ENCODE results near the gene HLA-E.
"Not testable (repeated sequence)": the region's sequence is repeated elsewhere in the genome, so short reads cannot be mapped to it uniquely, and the experiment has no call there.

Gene HLA-E

DNA sequence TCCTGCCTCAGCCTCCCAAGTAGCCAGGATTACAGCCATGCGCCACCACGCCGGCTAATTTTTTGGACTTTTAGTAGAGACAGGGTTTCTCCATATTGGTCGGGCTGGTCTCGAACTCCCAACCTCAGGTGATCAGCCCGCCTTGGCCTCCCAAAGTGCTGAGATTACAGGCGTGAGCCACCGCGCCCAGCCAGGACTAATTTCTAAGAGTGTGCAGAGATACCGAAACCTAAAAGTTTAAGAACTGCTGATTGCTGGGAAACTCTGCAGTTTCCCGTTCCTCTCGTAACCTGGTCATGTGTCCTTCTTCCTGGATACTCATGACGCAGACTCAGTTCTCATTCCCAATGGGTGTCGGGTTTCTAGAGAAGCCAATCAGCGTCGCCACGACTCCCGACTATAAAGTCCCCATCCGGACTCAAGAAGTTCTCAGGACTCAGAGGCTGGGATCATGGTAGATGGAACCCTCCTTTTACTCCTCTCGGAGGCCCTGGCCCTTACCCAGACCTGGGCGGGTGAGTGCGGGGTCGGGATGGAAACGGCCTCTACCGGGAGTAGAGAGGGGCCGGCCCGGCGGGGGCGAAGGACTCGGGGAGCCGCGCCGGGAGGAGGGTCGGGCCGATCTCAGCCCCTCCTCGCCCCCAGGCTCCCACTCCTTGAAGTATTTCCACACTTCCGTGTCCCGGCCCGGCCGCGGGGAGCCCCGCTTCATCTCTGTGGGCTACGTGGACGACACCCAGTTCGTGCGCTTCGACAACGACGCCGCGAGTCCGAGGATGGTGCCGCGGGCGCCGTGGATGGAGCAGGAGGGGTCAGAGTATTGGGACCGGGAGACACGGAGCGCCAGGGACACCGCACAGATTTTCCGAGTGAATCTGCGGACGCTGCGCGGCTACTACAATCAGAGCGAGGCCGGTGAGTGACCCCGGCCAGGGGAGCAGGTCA, at the start of gene HLA-E:
Gene HLA-E (plus strand): TSS at position 429 of the 945 bp plus-strand sequence. CDS start 23 bp downstream, at position 452.
- peak; percentile 75 to 85 for DNase-seq (ENCODE audit: low read depth in 2 of 2, low spot score in 1 of 2)

DNA sequence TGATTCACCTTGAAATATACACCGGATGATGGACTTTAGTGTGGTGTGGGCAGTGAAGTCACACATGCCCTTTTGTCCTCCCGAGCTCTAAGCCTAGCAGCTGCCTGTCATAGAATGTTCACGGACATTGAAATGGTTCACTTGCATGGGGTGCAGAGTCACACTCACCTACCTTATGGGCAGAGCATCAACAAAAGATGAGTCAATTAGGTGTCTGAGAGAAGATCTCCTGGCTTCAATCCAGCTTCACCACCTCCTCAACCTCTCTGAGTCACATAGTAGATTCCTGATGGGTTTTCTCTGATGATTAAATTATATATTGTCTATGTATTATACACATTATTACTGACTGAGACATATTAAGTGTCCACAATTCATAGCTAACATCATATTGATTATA, 48.1 kb upstream of the HLA-E start:
- DNase-seq (ENCODE audit: low read depth in 2 of 2, low spot score in 1 of 2) = no peak

DNA sequence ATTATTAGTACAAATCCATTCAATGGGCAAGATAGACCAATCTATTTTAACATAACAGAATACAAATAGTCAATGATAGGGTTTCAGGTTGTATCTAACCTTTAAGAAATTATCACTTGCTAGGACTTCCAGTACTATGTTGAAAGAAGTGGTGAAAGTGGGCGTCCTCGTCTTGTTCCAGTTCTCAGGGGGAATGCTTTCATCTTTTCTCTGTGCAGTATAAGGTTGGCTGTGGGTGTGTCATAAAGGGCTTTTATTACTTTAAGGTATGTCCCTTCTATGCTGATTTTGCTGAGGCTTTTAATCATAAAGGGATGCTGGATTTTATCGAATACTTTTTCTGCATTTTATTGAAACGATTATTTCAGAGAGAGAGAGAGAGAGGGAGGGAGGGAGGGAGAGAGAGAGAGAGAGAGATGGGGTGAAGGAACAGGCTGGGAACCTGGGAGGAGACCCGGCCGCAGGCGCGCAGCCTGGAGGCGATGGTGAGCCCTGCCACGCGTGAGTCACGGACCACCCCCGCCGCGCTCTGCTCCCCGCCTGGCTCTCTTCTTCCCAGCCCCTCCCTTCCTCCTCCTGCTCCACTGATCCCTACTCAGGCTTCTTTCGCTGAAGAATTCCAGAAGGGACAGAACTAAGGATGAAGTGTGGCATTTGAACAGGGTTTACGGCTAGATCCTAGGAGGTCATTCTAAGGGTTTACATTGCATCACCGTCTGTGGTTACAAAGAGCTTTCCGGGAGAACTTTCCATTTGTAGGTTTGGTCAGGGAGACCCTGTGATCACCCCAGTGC, 45.5 kb upstream of the HLA-E start:
- DNase-seq (ENCODE audit: low read depth in 2 of 2, low spot score in 1 of 2) = no peak

DNA sequence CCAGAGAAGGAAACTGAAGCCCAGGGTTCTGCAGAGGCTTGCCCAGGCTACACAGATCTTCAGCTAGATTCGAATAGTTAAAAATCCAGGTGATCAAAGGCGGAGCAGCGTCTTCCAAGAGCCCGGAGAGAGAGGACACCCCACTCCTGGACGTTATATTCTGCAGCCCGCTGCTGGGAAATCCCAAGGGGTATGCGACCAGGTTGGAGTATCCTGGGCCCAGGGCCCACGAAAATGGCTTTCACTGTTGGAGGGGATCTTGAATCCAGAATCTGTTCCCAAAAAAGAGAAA, 44.9 kb upstream of the HLA-E start:
- no peak for DNase-seq (ENCODE audit: low read depth in 2 of 2, low spot score in 1 of 2)

DNA sequence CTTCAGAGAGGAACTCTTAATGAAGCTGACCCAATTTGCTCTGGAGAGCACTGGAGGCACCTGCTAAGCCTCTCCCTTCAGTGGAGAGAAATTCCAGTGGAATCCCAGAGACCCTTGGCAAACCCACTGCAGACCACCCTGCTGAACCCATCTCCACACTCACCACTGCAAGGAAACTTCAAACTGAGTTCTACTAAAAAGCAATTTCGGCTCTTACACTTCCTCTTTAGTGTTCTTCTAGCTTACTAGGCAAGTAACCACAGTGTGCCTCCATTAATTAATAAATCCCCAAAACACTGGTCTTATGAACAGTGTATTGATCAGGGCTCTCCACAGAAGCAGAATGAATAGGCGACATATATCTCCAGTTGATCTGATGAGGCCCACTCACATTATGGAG, 43.0 kb upstream of the HLA-E start:
- DNase-seq (ENCODE audit: low read depth in 2 of 2, low spot score in 1 of 2) = no peak

DNA sequence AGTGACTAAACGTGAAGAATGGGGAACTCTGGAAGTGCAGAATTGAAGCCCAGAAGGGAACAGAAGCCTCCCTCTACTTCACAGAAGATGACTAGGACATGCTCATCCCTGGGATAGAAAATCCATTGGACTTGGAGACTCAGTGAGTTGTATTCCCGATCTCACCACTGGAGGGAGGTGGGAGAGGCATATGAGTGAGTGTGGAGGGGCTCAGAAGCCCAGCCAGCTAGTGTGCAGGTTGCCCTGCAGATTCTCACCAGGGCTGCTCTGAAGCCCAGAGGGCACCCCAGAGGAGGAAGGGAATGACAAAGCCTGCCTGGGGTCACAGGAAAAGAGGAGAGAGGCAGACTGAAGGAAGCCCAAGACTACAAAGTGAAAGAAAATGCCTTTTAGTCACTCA, 42.1 kb upstream of the HLA-E start:
- no peak for DNase-seq (ENCODE audit: low read depth in 2 of 2, low spot score in 1 of 2)

DNA sequence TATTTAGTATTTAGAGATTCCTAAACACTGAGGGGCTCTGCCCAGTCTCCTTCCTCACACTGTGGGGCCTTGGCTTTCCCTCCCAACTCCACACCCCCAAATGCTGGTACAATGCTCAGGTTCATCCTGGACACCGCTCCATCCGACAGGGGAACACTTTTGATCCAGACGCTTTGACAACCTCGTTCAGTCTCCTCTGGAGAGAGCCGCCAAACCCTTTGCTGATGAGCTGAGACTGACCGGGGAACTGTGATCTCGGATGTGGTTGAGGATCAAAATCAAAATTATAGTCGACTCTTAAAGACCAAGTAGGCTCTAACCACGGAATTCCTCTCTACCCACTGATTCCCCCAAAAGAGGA, 38.8 kb upstream of the HLA-E start:
- DNase-seq (ENCODE audit: low read depth in 2 of 2, low spot score in 1 of 2) = no peak

DNA sequence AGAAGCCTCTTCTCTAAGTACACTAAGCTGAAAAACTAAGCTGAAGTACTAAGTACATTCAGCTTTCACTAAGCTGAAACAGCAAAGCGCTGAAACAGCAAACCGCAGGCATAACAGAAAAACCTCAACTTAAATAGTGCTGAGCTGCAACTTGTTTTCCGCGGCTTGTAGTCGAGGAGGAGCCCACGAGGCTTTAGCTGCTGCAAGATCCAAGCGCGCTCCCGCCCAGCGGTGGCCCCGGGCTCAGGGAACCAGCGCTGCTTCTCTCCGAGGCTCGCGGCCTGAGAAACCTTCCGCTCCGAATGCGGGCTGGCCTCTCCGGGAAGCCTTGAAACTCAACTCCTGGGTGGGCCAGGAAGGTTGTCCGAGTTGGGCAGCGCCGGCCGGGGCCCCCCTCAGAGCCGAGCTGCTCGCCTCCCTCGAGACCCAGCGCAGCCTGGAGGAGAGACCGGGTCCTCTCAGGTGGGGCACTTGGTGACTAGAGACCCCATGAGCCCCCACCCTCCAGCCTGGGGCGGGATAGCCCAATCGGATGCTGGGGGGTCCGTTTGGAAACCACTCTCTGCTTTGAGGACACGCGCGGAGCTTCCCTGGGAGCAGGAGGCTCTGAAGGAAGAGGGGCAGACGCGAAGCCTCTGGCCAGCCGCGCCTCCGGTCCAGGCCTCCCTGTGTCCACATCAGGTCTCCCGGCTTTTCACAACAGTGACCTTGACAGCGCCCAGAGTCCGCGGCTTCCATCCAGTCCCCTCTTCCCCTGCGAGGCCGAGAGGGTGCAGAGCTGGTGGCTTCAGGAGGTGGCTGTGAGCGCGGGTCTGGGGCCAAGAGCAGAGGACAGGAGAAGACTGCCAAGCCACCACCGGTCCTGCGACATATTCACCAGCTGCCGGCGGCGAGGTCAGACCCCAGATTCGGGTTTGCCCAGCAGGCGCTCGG, 38.1 kb upstream of the HLA-E start:
- DNase-seq (ENCODE audit: low read depth in 2 of 2, low spot score in 1 of 2) = peak in 1 of 2 donors; percentile 34

DNA sequence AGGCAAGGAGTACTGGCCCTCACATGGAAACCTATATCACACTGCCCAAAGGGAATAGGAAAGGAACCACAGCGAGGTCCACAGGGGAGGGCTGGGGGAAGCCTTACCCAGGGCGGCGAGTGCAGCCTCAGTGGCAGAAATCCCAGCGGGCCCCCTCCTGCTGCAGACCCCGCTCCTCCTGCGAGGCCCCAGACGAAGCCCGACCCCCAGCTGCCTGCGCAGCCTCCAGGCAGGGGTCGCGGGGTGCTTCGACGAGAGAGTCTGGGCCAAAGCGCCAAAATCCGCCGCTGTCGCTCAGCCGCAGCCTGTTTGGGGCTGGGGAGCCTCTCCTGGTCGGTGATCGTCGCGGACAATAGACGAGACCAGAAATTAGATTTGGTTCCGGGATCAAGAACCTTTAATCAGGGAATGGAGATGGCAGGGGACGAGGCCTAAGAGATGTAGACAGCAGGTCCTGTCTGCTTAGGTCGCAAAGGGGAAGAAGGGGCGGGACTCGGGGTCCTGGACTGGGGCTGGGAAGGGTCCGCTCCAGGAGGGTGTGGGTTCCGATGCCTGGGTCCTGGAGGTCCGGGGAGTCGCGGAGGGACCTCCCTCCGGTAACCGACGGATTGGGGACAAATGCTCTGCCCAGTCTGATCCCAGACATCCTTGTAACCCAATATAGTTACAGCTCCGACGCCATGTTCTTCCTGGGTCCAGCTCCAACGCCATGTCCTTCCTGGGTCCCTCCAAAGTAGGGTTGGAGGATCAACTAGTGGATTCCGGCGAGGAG, 36.4 kb upstream of the HLA-E start:
- no peak for DNase-seq (ENCODE audit: low read depth in 2 of 2, low spot score in 1 of 2)

DNA sequence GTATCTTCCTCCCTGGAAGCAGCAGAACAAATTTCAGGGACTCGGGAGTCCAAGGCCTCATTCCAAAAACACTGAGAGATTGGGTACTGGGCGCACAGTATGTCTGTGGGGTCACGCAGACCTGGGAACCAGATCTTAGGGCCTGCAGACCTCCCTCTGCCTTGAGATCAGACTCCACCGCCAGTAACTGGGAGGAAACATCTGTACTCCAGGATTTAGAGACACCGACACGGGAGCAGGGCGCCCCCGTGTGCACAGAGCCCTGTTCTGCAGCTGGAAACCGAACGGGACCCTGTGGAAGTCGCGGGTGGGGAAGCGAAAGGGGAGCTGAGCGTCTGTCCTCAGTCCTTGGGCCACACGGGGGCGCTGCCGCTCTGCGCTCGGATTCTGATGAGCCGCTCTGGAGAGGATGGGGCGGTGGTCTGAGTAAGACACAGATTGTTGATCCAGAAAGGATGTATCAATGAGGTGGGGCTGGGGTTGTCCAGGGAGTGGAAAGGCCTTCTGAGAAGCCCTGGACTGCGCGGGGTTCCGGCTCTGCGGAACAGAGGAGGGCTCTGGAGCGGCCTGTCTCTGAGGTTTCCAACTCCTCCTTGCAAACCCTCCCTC, 35.7 kb upstream of the HLA-E start:
- DNase-seq (ENCODE audit: low read depth in 2 of 2, low spot score in 1 of 2) = peak; percentile 69 to 71

DNA sequence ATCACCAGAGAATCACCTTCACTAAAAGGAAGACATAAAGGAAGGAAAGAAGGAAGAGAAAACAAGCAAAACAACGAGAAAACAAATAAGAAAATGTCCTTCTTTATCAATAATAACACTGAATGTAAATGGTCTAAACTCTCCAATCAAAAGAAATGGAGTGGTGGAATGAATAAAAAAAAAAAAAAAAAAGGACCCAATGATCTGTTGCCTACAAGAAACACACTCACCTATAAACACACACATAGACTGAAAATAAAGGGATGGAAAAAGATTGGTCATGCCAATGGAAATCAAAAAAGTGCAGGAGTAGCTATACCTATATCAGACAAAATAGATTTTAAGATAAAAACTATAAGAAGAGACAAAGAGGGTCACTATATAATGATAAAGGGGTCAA, 30.2 kb upstream of the HLA-E start:
- no peak for DNase-seq (ENCODE audit: low read depth in 2 of 2, low spot score in 1 of 2)

DNA sequence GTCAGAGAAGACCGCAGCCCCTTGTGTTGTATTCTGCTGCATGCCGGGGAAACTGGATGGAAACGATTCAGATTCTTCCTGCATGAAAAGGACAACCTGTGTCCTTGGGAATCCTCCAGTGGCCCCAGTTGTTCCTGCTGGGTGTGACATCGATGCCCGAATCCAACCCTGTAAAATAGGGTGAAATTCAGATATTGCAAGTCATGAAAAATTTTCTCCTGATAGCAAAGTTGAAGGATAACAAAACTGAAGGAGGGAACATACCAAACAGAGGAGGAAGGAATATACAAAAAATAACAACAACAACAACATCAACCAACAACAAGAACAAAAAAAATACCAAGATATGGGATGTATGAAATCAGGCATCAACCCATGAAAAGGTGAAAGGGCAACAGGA, 28.3 kb upstream of the HLA-E start:
- DNase-seq (ENCODE audit: low read depth in 2 of 2, low spot score in 1 of 2) = no peak

DNA sequence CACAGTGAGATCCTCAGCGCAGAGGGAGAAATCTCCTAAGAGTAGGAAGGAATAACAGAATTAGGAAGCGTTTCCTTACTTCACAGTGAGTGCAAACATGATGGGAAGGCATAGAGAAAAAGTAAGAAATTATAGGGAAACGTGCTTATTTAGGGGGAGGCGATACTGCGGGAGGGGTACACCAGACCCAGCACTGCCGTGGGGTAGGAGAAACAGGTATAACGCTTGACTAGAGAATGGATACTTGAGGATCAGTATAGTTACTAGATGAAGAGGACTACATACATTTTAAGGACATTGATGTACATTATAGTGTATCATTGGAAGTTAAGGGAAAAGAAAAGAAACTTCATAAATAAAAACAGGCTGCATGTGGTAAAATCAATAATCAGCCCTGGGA, 26.8 kb upstream of the HLA-E start:
- no peak for DNase-seq (ENCODE audit: low read depth in 2 of 2, low spot score in 1 of 2)

DNA sequence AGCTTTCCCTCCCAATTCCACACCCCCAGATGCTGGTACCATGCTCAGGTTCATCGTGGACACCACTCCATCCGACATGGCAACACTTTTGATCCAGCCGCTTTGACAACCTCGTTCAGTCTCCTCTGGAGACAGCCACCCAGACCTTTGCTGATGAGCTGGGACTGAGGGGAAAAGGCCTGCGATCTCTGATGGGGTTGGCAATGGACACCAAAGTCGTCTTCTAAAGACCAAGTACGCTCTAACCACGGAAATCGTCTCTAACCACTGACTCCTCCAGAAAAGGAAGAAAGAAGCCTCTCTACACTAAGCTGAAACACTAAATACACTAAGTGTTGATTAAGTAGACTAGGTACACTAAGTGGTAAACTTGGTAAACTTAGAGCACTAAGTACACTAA, 26.1 kb upstream of the HLA-E start:
- DNase-seq (ENCODE audit: low read depth in 2 of 2, low spot score in 1 of 2) = no peak

DNA sequence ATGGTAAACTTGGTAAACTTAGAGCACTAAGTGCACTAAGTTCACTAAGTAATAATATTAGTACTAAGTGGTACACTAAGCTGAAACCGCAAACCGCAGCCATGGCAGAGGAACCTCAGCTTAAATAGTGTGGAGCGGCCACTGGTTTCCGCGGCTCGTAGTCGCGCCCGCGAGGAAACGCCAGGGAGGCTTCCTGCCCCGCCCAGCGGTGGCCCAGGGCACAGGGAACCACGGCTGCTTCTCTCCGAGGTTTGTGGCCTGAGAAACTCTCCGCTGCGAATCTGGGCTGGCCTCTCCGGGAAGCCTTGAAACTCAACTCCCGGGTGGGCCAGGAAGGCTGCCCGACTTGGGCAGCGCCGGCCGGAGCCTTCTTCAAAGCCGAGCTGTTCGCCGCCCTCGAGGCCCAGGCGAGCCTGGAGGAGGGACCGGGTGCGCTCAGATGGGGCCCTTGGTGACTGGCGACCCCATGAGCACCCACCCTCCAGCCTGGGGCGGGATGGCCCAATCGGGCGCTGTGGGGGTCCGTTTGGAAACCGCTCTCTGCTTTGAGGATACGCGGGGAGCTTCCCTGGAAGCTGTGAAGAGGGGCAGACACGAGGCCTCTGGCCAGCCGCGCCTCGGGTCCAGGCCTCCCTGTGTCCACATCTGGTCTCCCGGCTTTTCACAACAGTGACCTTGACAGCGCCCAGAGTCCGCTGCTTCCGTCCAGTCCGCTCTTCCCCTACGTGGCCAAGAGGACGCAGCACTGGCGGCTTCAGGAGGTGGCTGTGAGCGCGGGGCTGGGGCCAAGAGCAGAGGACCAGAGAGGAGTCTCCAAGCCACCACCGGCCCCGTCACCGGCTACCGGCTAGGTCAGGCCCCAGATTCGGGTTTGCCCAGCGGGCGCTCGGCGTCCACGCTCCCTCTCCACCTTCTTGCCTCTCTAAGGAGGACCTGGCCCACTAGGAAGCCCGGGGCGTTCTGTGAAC, 25.4 kb upstream of the HLA-E start:
- peak in 1 of 2 donors; percentile 51 for DNase-seq (ENCODE audit: low read depth in 2 of 2, low spot score in 1 of 2)

DNA sequence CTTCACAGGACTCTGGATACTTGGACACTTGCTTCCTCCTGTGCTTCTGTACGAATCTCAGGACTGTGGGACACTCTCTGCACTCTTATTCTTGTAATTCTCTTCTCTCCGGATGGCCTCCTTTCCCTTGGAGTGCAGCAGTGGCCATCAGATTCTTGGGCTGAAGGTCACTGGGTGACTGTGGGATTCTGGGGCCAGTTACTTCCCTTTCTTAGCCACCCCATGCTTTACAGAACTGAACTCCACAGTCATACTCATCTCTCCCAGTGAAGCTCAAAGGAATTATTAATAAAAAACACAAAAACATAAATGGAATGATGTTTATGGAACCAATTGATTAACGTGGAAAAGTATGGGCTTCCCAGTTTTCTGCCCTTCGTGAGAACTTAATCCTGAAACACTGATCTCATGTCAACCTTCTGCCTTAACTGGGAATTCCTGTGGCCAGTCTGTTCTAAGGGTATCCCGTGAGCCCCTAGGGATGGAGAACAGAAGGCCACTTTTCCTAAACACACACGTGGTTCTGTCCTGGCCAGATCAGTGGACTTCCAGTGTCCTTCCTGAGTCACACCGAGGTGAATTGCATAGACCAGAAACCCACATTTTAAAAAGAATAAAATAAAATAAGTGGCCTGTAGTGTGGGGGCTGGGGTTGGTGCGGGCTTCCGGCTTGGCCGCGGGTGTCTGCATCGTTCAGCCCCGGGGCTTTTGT, 23.6 kb upstream of the HLA-E start:
- no peak for DNase-seq (ENCODE audit: low read depth in 2 of 2, low spot score in 1 of 2)

DNA sequence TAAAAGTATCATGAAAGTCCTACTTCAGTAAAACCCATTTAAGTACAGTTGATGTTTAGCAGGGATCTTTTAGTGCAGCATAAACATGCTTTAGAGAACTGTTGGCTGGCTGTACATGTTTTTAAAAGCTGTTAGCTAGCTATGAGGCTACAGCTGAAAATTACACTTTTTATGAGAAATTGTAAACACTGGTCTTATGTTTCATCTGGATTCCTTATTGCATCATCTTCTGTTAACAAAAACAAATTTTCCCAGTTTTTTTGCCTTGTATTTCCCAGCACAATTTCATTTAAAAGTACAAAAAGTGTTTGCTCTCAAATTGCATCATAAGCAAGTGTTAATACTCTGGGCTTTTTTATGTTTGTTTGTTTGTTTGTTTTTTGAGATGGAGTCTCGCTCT, 18.3 kb upstream of the HLA-E start:
- DNase-seq (ENCODE audit: low read depth in 2 of 2, low spot score in 1 of 2) = no peak

DNA sequence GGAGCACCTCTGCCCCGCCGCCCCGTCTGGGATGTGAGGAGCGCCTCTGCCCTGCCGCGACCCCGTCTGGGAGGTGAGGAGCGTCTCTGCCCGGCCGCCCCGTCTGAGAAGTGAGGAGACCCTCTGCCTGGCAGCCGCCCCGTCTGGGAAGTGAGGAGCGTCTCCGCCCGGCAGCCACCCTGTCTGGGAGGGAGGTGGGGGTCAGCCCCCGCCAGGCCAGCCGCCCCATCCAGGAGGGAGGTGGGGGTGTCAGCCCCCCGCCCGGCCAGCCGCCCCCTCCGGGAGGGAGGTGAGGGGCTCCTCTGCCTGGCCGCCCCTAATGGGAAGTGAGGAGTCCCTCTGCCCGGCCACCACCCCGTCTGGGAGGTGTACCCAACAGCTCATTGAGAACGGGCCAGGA, 14.2 kb upstream of the HLA-E start:
- DNase-seq (ENCODE audit: low read depth in 2 of 2, low spot score in 1 of 2) = not testable (repeated sequence)
